OCI-LY1 (cell line): ENCODE results near the gene PHKG2.

Experiments used
- H2AFZ ChIP-seq: fragments of 200-600 bp; sonication (generic), shearing (Covaris generic); 2 replicates; pipeline ENCODE4 v1.6.0; 2014; ENCODE audit warnings: antibody characterized with exemption, mild to moderate bottlenecking, low read length
- H3F3A ChIP-seq: fragments of 200-600 bp; sonication (generic), shearing (Covaris generic); 2 replicates; pipeline ENCODE4 v1.6.0; 2014; ENCODE audit warnings: mild to moderate bottlenecking, antibody characterized with exemption, low read length, moderate library complexity; ENCODE audit not compliant: insufficient read depth
- H3K27ac ChIP-seq: fragments of 200-600 bp; sonication (generic); 2 replicates; pipeline ENCODE4 v1.5.1; 2014; ENCODE audit warnings: low read length, mixed run types, mild to moderate bottlenecking, low read depth; ENCODE audit not compliant: poor library complexity, severe bottlenecking
- H3K27me3 ChIP-seq: fragments of 200-600 bp; sonication (generic); 2 replicates; pipeline ENCODE4 v1.6.0; 2014; ENCODE audit warnings: antibody characterized with exemption, mild to moderate bottlenecking, low read length, moderate library complexity; ENCODE audit not compliant: insufficient read depth
- H3K36me3 ChIP-seq: fragments of 200-600 bp; sonication (generic); 2 replicates; pipeline ENCODE4 v1.6.1; 2014; ENCODE audit warnings: mild to moderate bottlenecking, antibody characterized with exemption, low read length, moderate library complexity, mixed read lengths; ENCODE audit not compliant: insufficient read depth
- H3K4me1 ChIP-seq: fragments of 200-600 bp; sonication (generic); 2 replicates; pipeline ENCODE4 v1.5.1; 2014; ENCODE audit warnings: mild to moderate bottlenecking, low read length, moderate library complexity; ENCODE audit not compliant: insufficient read depth, severe bottlenecking
- H3K4me2 ChIP-seq: fragments of 200-600 bp; sonication (generic), shearing (Covaris generic); 2 replicates; pipeline ENCODE4 v1.6.1; 2014; ENCODE audit warnings: low read length
- H3K4me3 ChIP-seq: fragments of 200-600 bp; sonication (generic); 2 replicates; pipeline ENCODE4 v1.5.1; 2014; ENCODE audit warnings: low read length, low read depth, mild to moderate bottlenecking, mixed read lengths; ENCODE audit not compliant: poor library complexity, severe bottlenecking
- H3K79me2 ChIP-seq: fragments of 200-600 bp; shearing (Covaris generic); 2 replicates; pipeline ENCODE4 v1.6.1; 2016; ENCODE audit warnings: mixed run types, low read length, mixed read lengths; ENCODE audit not compliant: insufficient read depth
- H3K9ac ChIP-seq: fragments of 200-600 bp; sonication (generic), shearing (Covaris generic); 2 replicates; pipeline ENCODE4 v1.6.1; 2014; ENCODE audit warnings: mild to moderate bottlenecking, low read length, mixed read lengths
- H3K9me2 ChIP-seq: fragments of 200-600 bp; sonication (generic), shearing (Covaris generic); 2 replicates; pipeline ENCODE4 v1.6.1; 2014; ENCODE audit warnings: low read depth, mild to moderate bottlenecking, low read length, mixed read lengths
- H3K9me3 ChIP-seq: fragments of 200-600 bp; shearing (Covaris generic); 2 replicates; pipeline ENCODE4 v1.6.1; 2014; ENCODE audit warnings: low read length, mixed read lengths
- H4K20me1 ChIP-seq: fragments of 200-600 bp; sonication (generic), shearing (Covaris generic); 2 replicates; pipeline ENCODE4 v1.6.0; 2016; ENCODE audit warnings: mild to moderate bottlenecking, low read length; ENCODE audit not compliant: insufficient read depth
- EZH2 ChIP-seq: fragments of 200-600 bp; sonication (generic), shearing (Covaris generic); IDR thresholded peaks from 2 replicates; pipeline ENCODE4 v1.8.0; 2017; ENCODE audit warnings: borderline replicate concordance, mixed run types, mild to moderate bottlenecking, antibody characterized with exemption, low read length, moderate library complexity, mixed read lengths
- TF ChIP-seq, protein P1 (sequence below): fragments of 200-600 bp; sonication (generic), shearing (Covaris generic); IDR thresholded peaks from 2 replicates; pipeline ENCODE4 v1.5.1; 2017; ENCODE audit warnings: mild to moderate bottlenecking, antibody characterized with exemption, low read length, moderate library complexity, mixed read lengths

Gene PHKG2

GRCh38 chr16:30793508-30794069 lies 45.4 kb downstream of the PHKG2 start:
- Histone ChIP-seq H3F3A (no peaks in the 10 kb centered on the region), H3K27me3 (peaks cover 11% of the 10 kb centered on the region; the same call in 1 of the 2 replicates), H3K9ac (no peak overlapping the region), H2AFZ (no peak overlapping the region), H3K4me1 (no peaks in the 10 kb centered on the region), H4K20me1 (no peaks in the 10 kb centered on the region), H3K79me2 (no peaks in the 10 kb centered on the region), H3K27ac (no peak overlapping the region), H3K4me3 (no peak overlapping the region), H3K9me2 (no peaks in the 10 kb centered on the region), H3K36me3 (no peaks in the 10 kb centered on the region), H3K9me3 (no peaks in the 10 kb centered on the region), H3K4me2 (no peak overlapping the region)
- TF ChIP-seq, protein P1, sequence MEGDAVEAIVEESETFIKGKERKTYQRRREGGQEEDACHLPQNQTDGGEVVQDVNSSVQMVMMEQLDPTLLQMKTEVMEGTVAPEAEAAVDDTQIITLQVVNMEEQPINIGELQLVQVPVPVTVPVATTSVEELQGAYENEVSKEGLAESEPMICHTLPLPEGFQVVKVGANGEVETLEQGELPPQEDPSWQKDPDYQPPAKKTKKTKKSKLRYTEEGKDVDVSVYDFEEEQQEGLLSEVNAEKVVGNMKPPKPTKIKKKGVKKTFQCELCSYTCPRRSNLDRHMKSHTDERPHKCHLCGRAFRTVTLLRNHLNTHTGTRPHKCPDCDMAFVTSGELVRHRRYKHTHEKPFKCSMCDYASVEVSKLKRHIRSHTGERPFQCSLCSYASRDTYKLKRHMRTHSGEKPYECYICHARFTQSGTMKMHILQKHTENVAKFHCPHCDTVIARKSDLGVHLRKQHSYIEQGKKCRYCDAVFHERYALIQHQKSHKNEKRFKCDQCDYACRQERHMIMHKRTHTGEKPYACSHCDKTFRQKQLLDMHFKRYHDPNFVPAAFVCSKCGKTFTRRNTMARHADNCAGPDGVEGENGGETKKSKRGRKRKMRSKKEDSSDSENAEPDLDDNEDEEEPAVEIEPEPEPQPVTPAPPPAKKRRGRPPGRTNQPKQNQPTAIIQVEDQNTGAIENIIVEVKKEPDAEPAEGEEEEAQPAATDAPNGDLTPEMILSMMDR = no peak
- no peak for TF ChIP-seq EZH2

DNA sequence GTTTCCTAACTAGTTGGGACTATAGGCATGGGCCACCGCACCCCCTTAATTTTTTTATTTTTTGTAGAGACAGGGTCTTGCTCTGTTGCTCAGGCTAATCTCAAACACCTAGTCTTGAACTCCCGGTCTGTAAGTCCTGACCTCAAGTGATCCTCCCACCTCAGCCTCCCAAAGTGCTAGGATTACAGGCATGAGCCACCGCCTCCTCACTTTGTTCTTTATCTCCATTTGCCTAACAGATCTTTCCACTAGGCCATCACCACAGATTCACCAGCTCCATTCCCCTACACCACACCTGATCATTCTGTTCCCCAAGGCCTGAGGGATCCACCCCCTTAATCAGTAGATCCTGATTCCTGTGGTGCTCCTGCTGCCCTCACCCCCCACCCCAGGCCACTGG lies 46.4 kb downstream of the PHKG2 start:
- TF ChIP-seq EZH2 = no peak
- TF ChIP-seq, protein P1 = no peak
- no peaks in the 10 kb centered on the region for H3K36me3 ChIP-seq
- peaks cover 11% of the 10 kb centered on the region; the same call in 1 of the 2 replicates for H3K27me3 ChIP-seq
- no peaks in the 10 kb centered on the region for H3K79me2 ChIP-seq
- no peaks in the 10 kb centered on the region for H3K9me3 ChIP-seq
- no peak overlapping the region for H2AFZ ChIP-seq
- H3K4me3 ChIP-seq = no peak overlapping the region
- H3K27ac ChIP-seq = no peak overlapping the region
- H4K20me1 ChIP-seq = no peaks in the 10 kb centered on the region
- no peaks in the 10 kb centered on the region for H3K4me1 ChIP-seq
- H3K9me2 ChIP-seq = no peaks in the 10 kb centered on the region
- H3F3A ChIP-seq = no peaks in the 10 kb centered on the region
- H3K9ac ChIP-seq = no peak overlapping the region
- no peak overlapping the region for H3K4me2 ChIP-seq

- no peaks in the 10 kb centered on the region for H3K9me3 ChIP-seq
- peaks cover 8% of the 10 kb centered on the region for H3K27me3 ChIP-seq
- no peak overlapping the region for H3K4me2 ChIP-seq
- H3F3A ChIP-seq = no peaks in the 10 kb centered on the region
- H3K9me2 ChIP-seq = no peaks in the 10 kb centered on the region
- no peaks in the 10 kb centered on the region for H3K4me1 ChIP-seq
- no peak overlapping the region for H3K4me3 ChIP-seq
- no peak overlapping the region for H2AFZ ChIP-seq
- no peaks in the 10 kb centered on the region for H3K36me3 ChIP-seq
- no peak overlapping the region for H3K27ac ChIP-seq
- H3K9ac ChIP-seq = no peak overlapping the region
- H3K79me2 ChIP-seq = no peaks in the 10 kb centered on the region
- no peaks in the 10 kb centered on the region for H4K20me1 ChIP-seq
- TF ChIP-seq, protein P1 = peak; percentile 26
- TF ChIP-seq EZH2 = no peak
Observed at GRCh38 chr16:30797670-30798309, 49.6 kb downstream of the PHKG2 start.
